Mesodermal cell (in vitro differentiated cells): ENCODE data around the gene ZNF675. TPM values are rescaled to one million over a fixed set of nuclear protein-coding genes. Genes with fewer than 3 reads are reported as not detected.
A peak's percentile ranks its signal among the peaks of the same experiment; 100 is the strongest.
"Not testable (repeated sequence)": the region's sequence is repeated elsewhere in the genome, so short reads cannot be mapped to it uniquely, and the experiment has no call there.

Experiments used
- H3K27ac ChIP-seq: 2 replicates; pipeline ENCODE4 v1.7.0; 2013; ENCODE audit warnings: mild to moderate bottlenecking, low read depth, low read length, moderate library complexity; ENCODE audit not compliant: severe bottlenecking
- H3K36me3 ChIP-seq: 2 replicates; pipeline ENCODE4 v1.7.1; 2013; ENCODE audit warnings: mild to moderate bottlenecking, low read length, moderate library complexity; ENCODE audit not compliant: control insufficient read depth, insufficient read depth
- H3K4me1 ChIP-seq: one replicate; pipeline ENCODE4 v1.7.1; 2013; ENCODE audit warnings: mild to moderate bottlenecking, low read length; ENCODE audit not compliant: insufficient read depth, control insufficient read depth, poor library complexity, severe bottlenecking
- H3K4me3 ChIP-seq: 2 replicates; pipeline ENCODE4 v1.7.0; 2013; ENCODE audit warnings: low read length, control low read depth, mild to moderate bottlenecking; ENCODE audit not compliant: insufficient read depth, poor library complexity, severe bottlenecking; ENCODE audit errors: extremely low read depth
- H3K9me3 ChIP-seq: 2 replicates; pipeline ENCODE4 v1.7.1; 2013; ENCODE audit warnings: mild to moderate bottlenecking, low read length, moderate library complexity; ENCODE audit not compliant: control insufficient read depth
- whole genome bisulfite sequencing, 2 experiments: methylation state at CpG; one replicate each; pipeline ENCODE4 v1.1.5; 2013; ENCODE audit warnings: missing lambda C conversion rate in 2 of 2; ENCODE audit not compliant: insufficient coverage in 2 of 2; 5-methylcytosine and 5-hydroxymethylcytosine counted together
- polyA plus RNA-seq, 2 experiments: library from polyadenylated mRNA; stranded (reverse); fragments of 50-300 nt; gene quantifications; one replicate each; pipeline ENCODE4 v1.2.3, GENCODE V29; 2013

The ZNF675 gene
- 11.6 TPM for polyA plus RNA-seq (2013, experiment 1 of 2)
- polyA plus RNA-seq (2013, experiment 2 of 2) = 15.4 TPM

GRCh38 chr19:23686621-23687423 is at the start of gene ZNF675:
Gene ZNF675 (minus strand): TSS chr19:23687212. CDS start chr19:23687033, 179 bp downstream.
- H3K9me3 ChIP-seq = peaks cover 6% of the 10 kb centered on the region
- H3K27ac ChIP-seq = peak within 1 kb of the TSS; percentile 99
- H3K4me1 ChIP-seq = no peaks in the 10 kb centered on the region
- WGBS, 2 experiments = 0 to 1% methylated on average over 19 to 30 of the region's 33 CpGs
- H3K4me3 ChIP-seq = peak within 1 kb of the TSS; percentile 69
- peaks cover 27% of the 10 kb centered on the region for H3K36me3 ChIP-seq

GRCh38 chr19:23730729-23731465 is 43.9 kb upstream of the ZNF675 start:
- H3K9me3 ChIP-seq, H3K36me3 ChIP-seq, H3K4me3 ChIP-seq, H3K27ac ChIP-seq, H3K4me1 ChIP-seq: not testable (repeated sequence)
- WGBS, 2 experiments = 100% methylated on average over 1 of the region's 6 CpGs

GRCh38 chr19:23724161-23724560 is 37.1 kb upstream of the ZNF675 start:
- WGBS, 2 experiments = no CpG with 5 or more reads among the region's 6 CpGs
- not testable (repeated sequence) for H3K27ac ChIP-seq, H3K9me3 ChIP-seq, H3K4me1 ChIP-seq, H3K4me3 ChIP-seq, H3K36me3 ChIP-seq

- H3K36me3 ChIP-seq = no peaks in the 10 kb centered on the region
- 4 to 11% methylated on average over 6 to 7 of the region's 12 CpGs for WGBS, 2 experiments
These were observed 31.8 kb upstream of the ZNF675 start for GRCh38 chr19:23718802-23719201.

GRCh38 chr19:23716792-23717191 is 29.8 kb upstream of the ZNF675 start:
- no peaks in the 10 kb centered on the region for H3K4me1 ChIP-seq
- H3K4me3 ChIP-seq = no peak overlapping the region
- H3K9me3 ChIP-seq = no peaks in the 10 kb centered on the region
- H3K27ac ChIP-seq = no peak overlapping the region
- H3K36me3 ChIP-seq = no peaks in the 10 kb centered on the region

More at GRCh38 chr19:23718802-23719201, 31.8 kb upstream of the ZNF675 start:
- Histone ChIP-seq H3K4me1 (no peaks in the 10 kb centered on the region), H3K4me3 (no peak overlapping the region), H3K27ac (no peak overlapping the region), H3K9me3 (no peaks in the 10 kb centered on the region)

- Histone ChIP-seq H3K4me1 (no peaks in the 10 kb centered on the region), H3K27ac (no peak overlapping the region), H3K4me3 (no peak overlapping the region), H3K9me3 (no peaks in the 10 kb centered on the region), H3K36me3 (no peaks in the 10 kb centered on the region)
- 44% methylated on average over 2 of the region's 2 CpGs; no CpG with 5 or more reads in 1 of the 2 experiments for WGBS, 2 experiments
These were observed 22.3 kb upstream of the ZNF675 start for GRCh38 chr19:23709347-23709746.

GRCh38 chr19:23706657-23707056 is 19.6 kb upstream of the ZNF675 start:
- H3K4me3 ChIP-seq = no peak overlapping the region
- H3K9me3 ChIP-seq = no peaks in the 10 kb centered on the region
- no peak overlapping the region for H3K27ac ChIP-seq
- WGBS, 2 experiments = no CpG with 5 or more reads among the region's 1 CpG
- H3K36me3 ChIP-seq = no peaks in the 10 kb centered on the region
- no peaks in the 10 kb centered on the region for H3K4me1 ChIP-seq

- 67 to 81% methylated on average over 1 to 2 of the region's 2 CpGs for WGBS, 2 experiments
- Histone ChIP-seq H3K4me3 (no peak overlapping the region), H3K27ac (no peak overlapping the region), H3K4me1 (no peaks in the 10 kb centered on the region), H3K36me3 (no peaks in the 10 kb centered on the region), H3K9me3 (no peaks in the 10 kb centered on the region)
These were observed 12.5 kb upstream of the ZNF675 start for GRCh38 chr19:23699521-23699860.

GRCh38 chr19:23698711-23699520 is 11.9 kb upstream of the ZNF675 start:
- no peak overlapping the region for H3K27ac ChIP-seq
- H3K4me3 ChIP-seq = no peak overlapping the region
- no peaks in the 10 kb centered on the region for H3K36me3 ChIP-seq
- H3K4me1 ChIP-seq = no peaks in the 10 kb centered on the region
- H3K9me3 ChIP-seq = no peaks in the 10 kb centered on the region
- WGBS, 2 experiments = 72 to 80% methylated on average over 4 of the region's 6 CpGs

GRCh38 chr19:23692937-23693336 is 5.9 kb upstream of the ZNF675 start:
- not testable (repeated sequence) for H3K4me1 ChIP-seq, H3K36me3 ChIP-seq, H3K9me3 ChIP-seq, H3K4me3 ChIP-seq, H3K27ac ChIP-seq
- 75% methylated on average over 2 to 5 of the region's 9 CpGs for WGBS, 2 experiments
